IPS-18a (cell line): ENCODE measurements around the gene FIP1L1.

Source experiments
- H3K27ac ChIP-seq: one replicate; pipeline ENCODE4 v1.5.1; 2013; ENCODE audit warnings: low read length
- H3K27me3 ChIP-seq: one replicate; pipeline ENCODE4 v1.6.1; 2013; ENCODE audit warnings: mild to moderate bottlenecking, low read length; ENCODE audit not compliant: control insufficient read depth, insufficient read depth
- H3K36me3 ChIP-seq: one replicate; pipeline ENCODE4 v1.6.1; 2013; ENCODE audit warnings: low read depth, low read length; ENCODE audit not compliant: control insufficient read depth
- H3K4me1 ChIP-seq: one replicate; pipeline ENCODE4 v1.6.1; 2013; ENCODE audit warnings: low read depth, low read length; ENCODE audit not compliant: control insufficient read depth
- H3K4me3 ChIP-seq: one replicate; pipeline ENCODE4 v1.5.1; 2013; ENCODE audit warnings: low read length
- H3K9ac ChIP-seq: one replicate; pipeline ENCODE4 v1.6.1; 2013; ENCODE audit warnings: mild to moderate bottlenecking, low read length, moderate library complexity
- H3K9me3 ChIP-seq: one replicate; pipeline ENCODE4 v1.6.1; 2013; ENCODE audit warnings: low read depth, low read length; ENCODE audit not compliant: control insufficient read depth

FIP1L1 gene

GRCh38 chr4:53490965-53491622 lies 113.7 kb downstream of the FIP1L1 start:
- Histone ChIP-seq H3K27ac (no peak overlapping the region), H3K4me3 (no peak overlapping the region), H3K36me3 (no peaks in the 10 kb centered on the region), H3K9ac (no peak overlapping the region), H3K9me3 (no peaks in the 10 kb centered on the region), H3K27me3 (no peaks in the 10 kb centered on the region), H3K4me1 (no peaks in the 10 kb centered on the region)

GRCh38 chr4:53494851-53495250 lies 117.4 kb downstream of the FIP1L1 start:
- Histone ChIP-seq H3K27ac (no peak overlapping the region), H3K36me3 (no peaks in the 10 kb centered on the region), H3K9ac (no peak overlapping the region), H3K4me1 (peaks cover 11% of the 10 kb centered on the region), H3K9me3 (no peaks in the 10 kb centered on the region), H3K27me3 (no peaks in the 10 kb centered on the region), H3K4me3 (no peak overlapping the region)

GRCh38 chr4:53497487-53498244 lies 120.2 kb downstream of the FIP1L1 start:
- H3K9ac ChIP-seq: no peak overlapping the region
- H3K9me3 ChIP-seq: no peaks in the 10 kb centered on the region
- no peaks in the 10 kb centered on the region for H3K36me3 ChIP-seq
- no peak overlapping the region for H3K27ac ChIP-seq
- peaks cover 11% of the 10 kb centered on the region for H3K4me1 ChIP-seq
- no peaks in the 10 kb centered on the region for H3K27me3 ChIP-seq
- H3K4me3 ChIP-seq: no peak overlapping the region

GRCh38 chr4:53498706-53499105 lies 121.3 kb downstream of the FIP1L1 start:
- no peaks in the 10 kb centered on the region for H3K9me3 ChIP-seq
- H3K27ac ChIP-seq: no peak overlapping the region
- no peak overlapping the region for H3K4me3 ChIP-seq
- peaks cover 11% of the 10 kb centered on the region for H3K4me1 ChIP-seq
- no peak overlapping the region for H3K9ac ChIP-seq
- H3K36me3 ChIP-seq: no peaks in the 10 kb centered on the region
- no peaks in the 10 kb centered on the region for H3K27me3 ChIP-seq

- H3K36me3 ChIP-seq: no peaks in the 10 kb centered on the region
- H3K4me3 ChIP-seq: no peak overlapping the region
- H3K9ac ChIP-seq: no peak overlapping the region
- H3K9me3 ChIP-seq: no peaks in the 10 kb centered on the region
- H3K4me1 ChIP-seq: peaks cover 11% of the 10 kb centered on the region
- H3K27ac ChIP-seq: no peak overlapping the region
- no peaks in the 10 kb centered on the region for H3K27me3 ChIP-seq
Measured at GRCh38 chr4:53499791-53500190, 122.3 kb downstream of the FIP1L1 start.

GRCh38 chr4:53500546-53500945 lies 123.1 kb downstream of the FIP1L1 start:
- H3K4me3 ChIP-seq: no peak overlapping the region
- peaks cover 11% of the 10 kb centered on the region for H3K4me1 ChIP-seq
- no peaks in the 10 kb centered on the region for H3K9me3 ChIP-seq
- no peak overlapping the region for H3K27ac ChIP-seq
- H3K27me3 ChIP-seq: no peaks in the 10 kb centered on the region
- no peaks in the 10 kb centered on the region for H3K36me3 ChIP-seq
- H3K9ac ChIP-seq: no peak overlapping the region

GRCh38 chr4:53501561-53501960 lies 124.1 kb downstream of the FIP1L1 start:
- no peaks in the 10 kb centered on the region for H3K36me3 ChIP-seq
- peaks cover 11% of the 10 kb centered on the region for H3K4me1 ChIP-seq
- H3K4me3 ChIP-seq: no peak overlapping the region
- no peaks in the 10 kb centered on the region for H3K27me3 ChIP-seq
- no peaks in the 10 kb centered on the region for H3K9me3 ChIP-seq
- H3K9ac ChIP-seq: no peak overlapping the region
- H3K27ac ChIP-seq: no peak overlapping the region

- no peak overlapping the region for H3K4me3 ChIP-seq
- H3K27ac ChIP-seq: no peak overlapping the region
- H3K27me3 ChIP-seq: no peaks in the 10 kb centered on the region
- peaks cover 8% of the 10 kb centered on the region for H3K4me1 ChIP-seq
- H3K36me3 ChIP-seq: no peaks in the 10 kb centered on the region
- H3K9ac ChIP-seq: no peak overlapping the region
- no peaks in the 10 kb centered on the region for H3K9me3 ChIP-seq
Measured at GRCh38 chr4:53502094-53502493, 124.7 kb downstream of the FIP1L1 start.

- Histone ChIP-seq H3K27ac (no peak overlapping the region), H3K9me3 (no peaks in the 10 kb centered on the region)
Measured at GRCh38 chr4:53505947-53506346, 128.5 kb downstream of the FIP1L1 start.

GRCh38 chr4:53507058-53507457 lies 129.6 kb downstream of the FIP1L1 start:
- H3K9me3 ChIP-seq: no peaks in the 10 kb centered on the region
- no peaks in the 10 kb centered on the region for H3K27me3 ChIP-seq
- no peaks in the 10 kb centered on the region for H3K36me3 ChIP-seq
- H3K9ac ChIP-seq: no peak overlapping the region
- H3K4me3 ChIP-seq: no peak overlapping the region
- no peak overlapping the region for H3K27ac ChIP-seq
- no peaks in the 10 kb centered on the region for H3K4me1 ChIP-seq

More at GRCh38 chr4:53505947-53506346, 128.5 kb downstream of the FIP1L1 start:
- no peaks in the 10 kb centered on the region for H3K4me1 ChIP-seq
- no peaks in the 10 kb centered on the region for H3K27me3 ChIP-seq
- no peak overlapping the region for H3K9ac ChIP-seq
- H3K4me3 ChIP-seq: no peak overlapping the region
- no peaks in the 10 kb centered on the region for H3K36me3 ChIP-seq

GRCh38 chr4:53507671-53508286 lies 130.3 kb downstream of the FIP1L1 start:
- no peaks in the 10 kb centered on the region for H3K4me1 ChIP-seq
- H3K4me3 ChIP-seq: no peak overlapping the region
- no peak overlapping the region for H3K9ac ChIP-seq
- no peak overlapping the region for H3K27ac ChIP-seq
- H3K27me3 ChIP-seq: no peaks in the 10 kb centered on the region
- H3K9me3 ChIP-seq: no peaks in the 10 kb centered on the region
- no peaks in the 10 kb centered on the region for H3K36me3 ChIP-seq
